Measurements from ENCODE around the gene TBL2. TPM values are rescaled to one million over a fixed set of nuclear protein-coding genes. Genes with fewer than 3 reads are reported as not detected.
"Not testable (repeated sequence)": the region's sequence is repeated elsewhere in the genome, so short reads cannot be mapped to it uniquely, and the experiment has no call there.

TBL2 gene
- total RNA-seq = 10 to 100 TPM; 14.3 to 24.8 TPM
- long read RNA-seq, full-length matches to known transcripts = 34 of 41 reads
- long read RNA-seq, partial matches to known transcripts = 6 of 41 reads
- long read RNA-seq, other reads (novel, unspliced or antisense) = 1 of 41 reads

- DNase-seq = peak; percentile 99
- peak; percentile 96 to 97 for ATAC-seq
- intact Hi-C loops (cut with DNase I) = no loop called here
Measured at GRCh38 chr7:73578342-73579128, at the start of gene TBL2. TBL2 (minus strand) TSS chr7:73578579; CDS start chr7:73578549, 30 bp downstream.

- ATAC-seq (no peak), DNase-seq (no peak)
- intact Hi-C loops (cut with DNase I) = no loop called here
Measured at GRCh38 chr7:73626814-73627213, 48.4 kb upstream of the TBL2 start.

- intact Hi-C loops (cut with DNase I) = no loop called here
- no peak for DNase-seq
- no peak for ATAC-seq
Measured at GRCh38 chr7:73625276-73625675, 46.9 kb upstream of the TBL2 start.

GRCh38 chr7:73624669-73625001 lies 46.3 kb upstream of the TBL2 start:
- ATAC-seq = no peak
- intact Hi-C loops (cut with DNase I) = loop anchor here in 1 of 2 donors (5.0 kb wide), 1 partner anchor 43 kb away; the partner anchor contains the start of gene VPS37D
- DNase-seq = no peak

- intact Hi-C loops (cut with DNase I) = loop anchor here in 1 of 2 donors (5.0 kb wide), 1 partner anchor 43 kb away; the partner anchor contains the start of gene VPS37D
- ATAC-seq = peak; percentile 85 to 95
- peak; percentile 82 for DNase-seq
Measured at GRCh38 chr7:73623798-73624668, 45.7 kb upstream of the TBL2 start, which contains the start of gene MLXIPL. MLXIPL (minus strand) TSS chr7:73624522; CDS start chr7:73624492, 30 bp downstream.

GRCh38 chr7:73622909-73623797 lies 44.8 kb upstream of the TBL2 start:
- intact Hi-C loops (cut with DNase I) = loop anchor here in 1 of 2 donors (5.0 kb wide), 1 partner anchor 44 kb away; the partner anchor contains the start of gene VPS37D
- ATAC-seq (peak; percentile 31 to 65), DNase-seq (peak; percentile 63)

GRCh38 chr7:73622527-73622908 lies 44.1 kb upstream of the TBL2 start:
- DNase-seq (no peak), ATAC-seq (no peak)
- intact Hi-C loops (cut with DNase I) = loop anchor here in 1 of 2 donors (5.0 kb wide), 1 partner anchor 45 kb away; the partner anchor contains the start of gene VPS37D

- ATAC-seq (no peak), DNase-seq (no peak)
- intact Hi-C loops (cut with DNase I) = loop anchor here in 1 of 2 donors (5.0 kb wide), 1 partner anchor 46 kb away; the partner anchor contains the start of gene VPS37D
Measured at GRCh38 chr7:73621168-73622063, 43.0 kb upstream of the TBL2 start.

GRCh38 chr7:73619394-73619793 lies 41.0 kb upstream of the TBL2 start:
- DNase-seq, ATAC-seq: not testable (repeated sequence)
- intact Hi-C loops (cut with DNase I) = loop anchor here in 1 of 2 donors (10.0 kb wide), 1 partner anchor 235 kb away; no protein-coding TSS in a partner anchor

- ATAC-seq = no peak
- no peak for DNase-seq
- intact Hi-C loops (cut with DNase I) = loop anchor here in 1 of 2 donors (10.0 kb wide), 1 partner anchor 236 kb away; no protein-coding TSS in a partner anchor
Measured at GRCh38 chr7:73618538-73618937, 40.2 kb upstream of the TBL2 start.

- intact Hi-C loops (cut with DNase I) = loop anchor here in 1 of 2 donors (10.0 kb wide), 1 partner anchor 237 kb away; no protein-coding TSS in a partner anchor
- DNase-seq, ATAC-seq: not testable (repeated sequence)
Measured at GRCh38 chr7:73617520-73617919, 39.1 kb upstream of the TBL2 start.

- ATAC-seq = peak in 1 of 2 donors; percentile 68
- intact Hi-C loops (cut with DNase I) = loop anchor here in 1 of 2 donors (10.0 kb wide), 1 partner anchor 239 kb away; no protein-coding TSS in a partner anchor
- DNase-seq = no peak
Measured at GRCh38 chr7:73615886-73616285, 37.5 kb upstream of the TBL2 start.

GRCh38 chr7:73614937-73615336 lies 36.6 kb upstream of the TBL2 start:
- not testable (repeated sequence) for DNase-seq, ATAC-seq
- intact Hi-C loops (cut with DNase I) = loop anchor here in 1 of 2 donors (10.0 kb wide), 1 partner anchor 240 kb away; no protein-coding TSS in a partner anchor

- no peak for DNase-seq
- ATAC-seq = no peak
- intact Hi-C loops (cut with DNase I) = loop anchor here in 1 of 2 donors (10.0 kb wide), 1 partner anchor 241 kb away; no protein-coding TSS in a partner anchor
Measured at GRCh38 chr7:73613954-73614735, 35.8 kb upstream of the TBL2 start.

- DNase-seq = no peak
- ATAC-seq = peak in 1 of 2 donors; percentile 53
- intact Hi-C loops (cut with DNase I) = loop anchor here in 1 of 2 donors (10.0 kb wide), 1 partner anchor 242 kb away; no protein-coding TSS in a partner anchor
Measured at GRCh38 chr7:73612598-73613269, 34.4 kb upstream of the TBL2 start.

Data from left cardiac atrium (tissue), 4 donors.